Esophagus squamous epithelium (tissue), 5 donors: ENCODE results near the gene MTR. TPM values are rescaled to one million over a fixed set of nuclear protein-coding genes. Genes with fewer than 3 reads are reported as not detected.

ENCODE experiments used
- DNase-seq: peaks from one replicate; lab custom pipeline; 2025; lab: John Stamatoyannopoulos, UW
- H3K27ac ChIP-seq, 4 donors: fragments of 200-600 bp; sonication (generic); one replicate each; pipeline ENCODE4 v1.5.1; 2016 to 2019; ENCODE audit warnings: mild to moderate bottlenecking in 1 of 4
- H3K27me3 ChIP-seq, 4 donors: fragments of 200-600 bp; sonication (generic); 1 replicate in 3 of 4; 2 replicates in 1 of 4; pipeline versions ENCODE4 v1.5.1 to v1.6.0; 2017 to 2021; ENCODE audit warnings: antibody characterized with exemption in 1 of 4
- H3K36me3 ChIP-seq, 3 donors: fragments of 200-600 bp; sonication (generic); one replicate each; pipeline ENCODE4 v1.5.1; 2016 to 2019
- H3K4me1 ChIP-seq, 3 donors: fragments of 200-600 bp; sonication (generic); one replicate each; pipeline ENCODE4 v1.5.1; 2017 to 2019
- H3K4me3 ChIP-seq, 4 donors: fragments of 200-600 bp; sonication (generic); 1 replicate in 3 of 4; 2 replicates in 1 of 4; pipeline ENCODE4 v1.5.1; 2016 to 2019; ENCODE audit warnings: mild to moderate bottlenecking in 2 of 4, moderate library complexity in 1 of 4
- H3K9me3 ChIP-seq, 3 donors: fragments of 200-600 bp; sonication (generic); one replicate each; pipeline ENCODE4 v1.5.1; 2016 to 2019
- POLR2A ChIP-seq, 4 donors: fragments of 450-650 bp; IDR thresholded peaks; one replicate each; pipeline ENCODE4 v1.6.1; 2017; ENCODE audit warnings: antibody characterized with exemption in 4 of 4, mild to moderate bottlenecking in 4 of 4, moderate library complexity in 3 of 4
- WGBS, 2 donors: methylation state at CpG; one replicate each; pipeline ENCODE4 v1.1.5; 2018; 5-methylcytosine and 5-hydroxymethylcytosine counted together
- intact Hi-C: fragments of 100-400 bp; cut with DNase I; formaldehyde crosslinking; loops from one replicate; pipeline ENCODE4 v1.15.0; 2022
- total RNA-seq, 4 donors: library from RNA; depleted of rRNA; stranded (reverse); fragments of >200 nt; gene quantifications; one replicate each; pipeline ENCODE4 v1.1.0, GENCODE V29; 2016
- TF ChIP-seq, protein P1 (sequence below), 6 experiments: fragments of 450-650 bp in 4 of 6; fragments of 200-600 bp in 2 of 6; sonication (generic) in 2 of 6; IDR thresholded peaks; one replicate each; pipeline ENCODE4 v1.5.1; 2016 to 2019; ENCODE audit warnings: antibody characterized with exemption in 6 of 6, mild to moderate bottlenecking in 4 of 6, moderate library complexity in 4 of 6
- donor health status: DM: yes; HTN: yes; CAD: no.

The MTR gene
- total RNA-seq, 4 donors from 2014 or later = 5.8 to 21.6 (median 9.1) TPM

GRCh38 chr1:236751385-236751784 lies 43.7 kb upstream of the MTR start:
- Histone ChIP-seq H3K27me3 (no peaks in the 10 kb centered on the region), H3K9me3 (no peaks in the 10 kb centered on the region), H3K36me3 (no peaks in the 10 kb centered on the region), H3K4me1 (no peaks in the 10 kb centered on the region), H3K4me3 (no peak overlapping the region), H3K27ac (no peak overlapping the region)
- no peak for DNase-seq
- intact Hi-C loops = loop anchor here (10.0 kb wide), 1 partner anchor 633 kb away; no protein-coding TSS in a partner anchor
- TF ChIP-seq, protein P1, sequence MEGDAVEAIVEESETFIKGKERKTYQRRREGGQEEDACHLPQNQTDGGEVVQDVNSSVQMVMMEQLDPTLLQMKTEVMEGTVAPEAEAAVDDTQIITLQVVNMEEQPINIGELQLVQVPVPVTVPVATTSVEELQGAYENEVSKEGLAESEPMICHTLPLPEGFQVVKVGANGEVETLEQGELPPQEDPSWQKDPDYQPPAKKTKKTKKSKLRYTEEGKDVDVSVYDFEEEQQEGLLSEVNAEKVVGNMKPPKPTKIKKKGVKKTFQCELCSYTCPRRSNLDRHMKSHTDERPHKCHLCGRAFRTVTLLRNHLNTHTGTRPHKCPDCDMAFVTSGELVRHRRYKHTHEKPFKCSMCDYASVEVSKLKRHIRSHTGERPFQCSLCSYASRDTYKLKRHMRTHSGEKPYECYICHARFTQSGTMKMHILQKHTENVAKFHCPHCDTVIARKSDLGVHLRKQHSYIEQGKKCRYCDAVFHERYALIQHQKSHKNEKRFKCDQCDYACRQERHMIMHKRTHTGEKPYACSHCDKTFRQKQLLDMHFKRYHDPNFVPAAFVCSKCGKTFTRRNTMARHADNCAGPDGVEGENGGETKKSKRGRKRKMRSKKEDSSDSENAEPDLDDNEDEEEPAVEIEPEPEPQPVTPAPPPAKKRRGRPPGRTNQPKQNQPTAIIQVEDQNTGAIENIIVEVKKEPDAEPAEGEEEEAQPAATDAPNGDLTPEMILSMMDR (IDR thresholded peaks at IDR 0.05) = no peak
- TF ChIP-seq POLR2A (IDR thresholded peaks at IDR 0.05) = no peak
- 83 to 87% methylated on average over 14 to 15 of the region's 16 CpGs for WGBS, 2 donors

- WGBS, 2 donors = 62 to 74% methylated on average over 4 of the region's 4 CpGs
- DNase-seq = no peak
- intact Hi-C loops = loop anchor here (10.0 kb wide), 1 partner anchor 633 kb away; no protein-coding TSS in a partner anchor
Measured at GRCh38 chr1:236751935-236752334, 43.2 kb upstream of the MTR start.

GRCh38 chr1:236753516-236753915 lies 41.6 kb upstream of the MTR start:
- no peak for TF ChIP-seq POLR2A (IDR thresholded peaks at IDR 0.05)
- TF ChIP-seq, protein P1 (IDR thresholded peaks at IDR 0.05) = no peak
- intact Hi-C loops = loop anchor here (10.0 kb wide), 1 partner anchor 631 kb away; no protein-coding TSS in a partner anchor
- 50 to 64% methylated on average over 5 of the region's 5 CpGs for WGBS, 2 donors
- Histone ChIP-seq H3K27me3 (no peaks in the 10 kb centered on the region), H3K9me3 (no peaks in the 10 kb centered on the region), H3K27ac (no peak overlapping the region), H3K4me3 (no peak overlapping the region), H3K36me3 (no peaks in the 10 kb centered on the region), H3K4me1 (no peaks in the 10 kb centered on the region)
- DNase-seq = no peak

More at GRCh38 chr1:236751935-236752334, 43.2 kb upstream of the MTR start:
- Histone ChIP-seq H3K36me3 (no peaks in the 10 kb centered on the region), H3K27ac (no peak overlapping the region), H3K27me3 (no peaks in the 10 kb centered on the region), H3K4me3 (no peak overlapping the region), H3K9me3 (no peaks in the 10 kb centered on the region), H3K4me1 (no peaks in the 10 kb centered on the region)
- TF ChIP-seq POLR2A (IDR thresholded peaks at IDR 0.05) = no peak
- TF ChIP-seq, protein P1 (IDR thresholded peaks at IDR 0.05) = no peak

DNA sequence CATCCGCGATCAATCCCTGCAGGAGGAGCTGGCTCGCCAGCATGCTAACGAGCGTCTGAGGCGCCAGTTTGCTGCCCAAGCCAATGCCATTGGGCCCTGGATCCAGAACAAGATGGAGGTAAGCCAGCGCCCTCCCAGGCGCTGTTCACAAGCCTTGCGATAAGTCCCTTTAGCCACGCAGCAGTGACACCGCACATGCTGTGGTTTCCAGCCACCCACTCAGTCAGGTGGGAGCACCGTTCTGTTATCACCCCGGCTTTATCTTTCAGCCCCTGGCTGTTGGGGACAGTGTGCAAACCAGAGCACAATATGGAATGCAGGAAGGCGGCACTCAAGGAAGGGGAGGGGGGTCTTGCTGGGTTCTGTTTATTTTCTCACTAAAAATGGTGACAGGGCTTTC lies 41.1 kb upstream of the MTR start:
- 86 to 87% methylated on average over 3 to 11 of the region's 14 CpGs for WGBS, 2 donors
- no peak overlapping the region for H3K27ac ChIP-seq
- no peak for TF ChIP-seq POLR2A (IDR thresholded peaks at IDR 0.05)
- TF ChIP-seq, protein P1 (IDR thresholded peaks at IDR 0.05) = no peak
- intact Hi-C loops = loop anchor here (10.0 kb wide), 1 partner anchor 631 kb away; no protein-coding TSS in a partner anchor
- no peaks in the 10 kb centered on the region for H3K27me3 ChIP-seq
- no peak overlapping the region for H3K4me3 ChIP-seq
- H3K36me3 ChIP-seq = no peaks in the 10 kb centered on the region
- H3K4me1 ChIP-seq = no peaks in the 10 kb centered on the region
- no peaks in the 10 kb centered on the region for H3K9me3 ChIP-seq
- no peak for DNase-seq

DNA sequence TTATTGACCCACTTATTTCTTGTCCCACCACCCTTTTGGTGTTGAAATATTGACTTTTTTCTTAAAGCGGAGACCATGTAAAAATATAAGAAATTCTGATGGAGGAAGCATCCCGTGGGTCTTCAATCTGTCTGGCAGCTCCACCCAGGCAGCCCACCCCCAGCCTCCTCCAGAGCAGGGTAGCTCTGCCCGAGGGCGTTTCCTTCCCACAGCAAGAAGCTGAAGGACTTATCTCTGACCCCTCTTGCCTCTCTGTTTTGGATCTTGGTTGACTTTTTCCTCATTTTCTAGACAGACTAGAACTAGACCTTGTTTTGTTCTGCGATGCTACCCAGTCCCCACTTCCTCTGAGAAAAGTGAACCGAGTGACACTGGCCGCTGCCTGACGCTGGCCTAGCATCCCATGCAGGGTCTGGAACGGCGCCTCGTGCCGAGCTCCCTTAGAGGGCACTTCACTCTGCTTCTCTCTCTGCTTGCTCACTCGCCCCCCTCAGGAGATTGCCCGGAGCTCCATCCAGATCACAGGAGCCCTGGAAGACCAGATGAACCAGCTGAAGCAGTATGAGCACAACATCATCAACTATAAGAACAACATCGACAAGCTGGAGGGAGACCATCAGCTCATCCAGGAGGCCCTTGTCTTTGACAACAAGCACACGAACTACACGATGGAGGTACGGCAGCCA lies 40.4 kb upstream of the MTR start:
- H3K27ac ChIP-seq = no peak overlapping the region
- intact Hi-C loops = loop anchor here (10.0 kb wide), 1 partner anchor 630 kb away; no protein-coding TSS in a partner anchor
- H3K4me3 ChIP-seq = no peak overlapping the region

More for the DNA sequence above, 40.4 kb upstream of the MTR start:
- H3K9me3 ChIP-seq = no peaks in the 10 kb centered on the region
- no peak for DNase-seq
- TF ChIP-seq, protein P1 (IDR thresholded peaks at IDR 0.05) = no peak
- no peak for TF ChIP-seq POLR2A (IDR thresholded peaks at IDR 0.05)
- no peaks in the 10 kb centered on the region for H3K36me3 ChIP-seq
- no peaks in the 10 kb centered on the region for H3K27me3 ChIP-seq
- H3K4me1 ChIP-seq = no peaks in the 10 kb centered on the region
- 81 to 85% methylated on average over 10 to 15 of the region's 18 CpGs for WGBS, 2 donors
